NOMO-1 treated with dmso at 0.1 percent for 144 hours (cell line): ENCODE results near the gene ZBTB5.

ENCODE experiments used
- DNase-seq: peaks from one replicate; lab custom pipeline; 2025; ENCODE audit not compliant: unreplicated experiment; lab: John Stamatoyannopoulos, UW

ZBTB5 gene

GRCh38 chr9:37425298-37425752 is 39.9 kb downstream of the ZBTB5 start:
- no peak for DNase-seq

GRCh38 chr9:37424686-37425297 is 40.5 kb downstream of the ZBTB5 start:
- no peak for DNase-seq

- DNase-seq, result no peak
Observed at GRCh38 chr9:37424204-37424685, 41.0 kb downstream of the ZBTB5 start.

- DNase-seq, result no peak
Observed at GRCh38 chr9:37423508-37423907, 41.7 kb downstream of the ZBTB5 start.

GRCh38 chr9:37422289-37423104 is 42.8 kb downstream of the ZBTB5 start, which contains the start of gene GRHPR:
GRHPR (plus strand) TSS chr9:37422696; CDS start chr9:37422751, 55 bp downstream.
- peak; percentile 65 for DNase-seq

- no peak for DNase-seq
Observed at GRCh38 chr9:37421914-37422288, 43.3 kb downstream of the ZBTB5 start.

- DNase-seq, result no peak
Observed at GRCh38 chr9:37420271-37421215, 44.7 kb downstream of the ZBTB5 start.

GRCh38 chr9:37419204-37419603 is 46.0 kb downstream of the ZBTB5 start:
- no peak for DNase-seq

- DNase-seq, result no peak
Observed at GRCh38 chr9:37417857-37418618, 47.2 kb downstream of the ZBTB5 start.

- DNase-seq, result no peak
Observed at GRCh38 chr9:37417252-37417803, 47.9 kb downstream of the ZBTB5 start.

- DNase-seq, result no peak
Observed at GRCh38 chr9:37415011-37415719, 50.1 kb downstream of the ZBTB5 start.

- no peak for DNase-seq
Observed at GRCh38 chr9:37414503-37414943, 50.7 kb downstream of the ZBTB5 start.

GRCh38 chr9:37413311-37413710 is 51.9 kb downstream of the ZBTB5 start:
- DNase-seq, result no peak

- DNase-seq, result no peak
Observed at GRCh38 chr9:37412431-37413151, 52.7 kb downstream of the ZBTB5 start.

- DNase-seq, result no peak
Observed at GRCh38 chr9:37410969-37411785, 54.1 kb downstream of the ZBTB5 start.

GRCh38 chr9:37410354-37410861 is 54.8 kb downstream of the ZBTB5 start:
- no peak for DNase-seq

- DNase-seq, result no peak
Observed at GRCh38 chr9:37408933-37409710, 56.1 kb downstream of the ZBTB5 start.
